GM13976 (cell line): ENCODE data around the gene MEF2A.
A peak's percentile ranks its signal among the peaks of the same experiment; 100 is the strongest.

Experiments used
- DNase-seq: peaks from one replicate; pipeline ENCODE4 v3.0.0; 2012; ENCODE audit warnings: low spot score
- in situ Hi-C: fragments of 300-500 bp; cut with MboI; formaldehyde crosslinking; loops from one replicate; pipeline ENCODE4 v1.12.0; 2022; ENCODE audit warnings: low sequenced_read_pairs, mixed read lengths, inconsistent platforms; ENCODE audit not compliant: unreplicated experiment
- TF ChIP-seq, protein P1 (sequence below): IDR thresholded peaks from 2 replicates; pipeline ENCODE4 v1.5.1; 2012; ENCODE audit warnings: borderline replicate concordance, mild to moderate bottlenecking; ENCODE audit not compliant: insufficient read depth; ENCODE audit errors: extremely low read depth, missing control alignments, control extremely low read depth

Gene MEF2A

DNA sequence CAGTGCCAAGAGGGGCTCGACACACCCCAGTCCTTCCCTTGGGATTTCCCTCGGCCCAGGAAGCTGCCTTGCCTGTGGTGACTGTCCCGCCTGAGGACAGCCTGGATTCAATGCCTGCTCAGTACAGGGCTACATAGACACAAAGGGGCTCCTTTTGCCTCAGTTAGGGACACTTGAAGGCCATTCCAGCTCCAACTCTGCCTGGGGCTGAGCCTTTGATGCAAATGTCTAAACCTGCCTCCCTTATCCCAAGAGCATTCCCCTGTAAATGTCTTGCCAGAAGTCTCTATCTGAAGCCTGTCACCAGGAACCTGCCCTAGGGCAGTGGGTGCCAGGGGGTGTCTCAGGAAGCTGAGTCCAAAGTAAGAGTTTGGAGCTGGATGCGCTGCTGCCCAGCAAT lies 186.8 kb downstream of the MEF2A start:
- in situ Hi-C loops, result no loop called here
- TF ChIP-seq, protein P1, sequence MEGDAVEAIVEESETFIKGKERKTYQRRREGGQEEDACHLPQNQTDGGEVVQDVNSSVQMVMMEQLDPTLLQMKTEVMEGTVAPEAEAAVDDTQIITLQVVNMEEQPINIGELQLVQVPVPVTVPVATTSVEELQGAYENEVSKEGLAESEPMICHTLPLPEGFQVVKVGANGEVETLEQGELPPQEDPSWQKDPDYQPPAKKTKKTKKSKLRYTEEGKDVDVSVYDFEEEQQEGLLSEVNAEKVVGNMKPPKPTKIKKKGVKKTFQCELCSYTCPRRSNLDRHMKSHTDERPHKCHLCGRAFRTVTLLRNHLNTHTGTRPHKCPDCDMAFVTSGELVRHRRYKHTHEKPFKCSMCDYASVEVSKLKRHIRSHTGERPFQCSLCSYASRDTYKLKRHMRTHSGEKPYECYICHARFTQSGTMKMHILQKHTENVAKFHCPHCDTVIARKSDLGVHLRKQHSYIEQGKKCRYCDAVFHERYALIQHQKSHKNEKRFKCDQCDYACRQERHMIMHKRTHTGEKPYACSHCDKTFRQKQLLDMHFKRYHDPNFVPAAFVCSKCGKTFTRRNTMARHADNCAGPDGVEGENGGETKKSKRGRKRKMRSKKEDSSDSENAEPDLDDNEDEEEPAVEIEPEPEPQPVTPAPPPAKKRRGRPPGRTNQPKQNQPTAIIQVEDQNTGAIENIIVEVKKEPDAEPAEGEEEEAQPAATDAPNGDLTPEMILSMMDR, result no peak
- no peak for DNase-seq

- TF ChIP-seq, protein P1, result no peak
- in situ Hi-C loops, result no loop called here
Observed at GRCh38 chr15:99753066-99753465, 187.3 kb downstream of the MEF2A start.

GRCh38 chr15:99755692-99756409 lies 190.1 kb downstream of the MEF2A start:
- peak; percentile 76 for DNase-seq
- in situ Hi-C loops, result no loop called here
- TF ChIP-seq, protein P1, result peak; percentile 57

More at GRCh38 chr15:99753066-99753465, 187.3 kb downstream of the MEF2A start:
- DNase-seq, result no peak

GRCh38 chr15:99762288-99762687 lies 196.5 kb downstream of the MEF2A start:
- TF ChIP-seq, protein P1, result no peak
- DNase-seq, result no peak
- in situ Hi-C loops, result no loop called here

DNA sequence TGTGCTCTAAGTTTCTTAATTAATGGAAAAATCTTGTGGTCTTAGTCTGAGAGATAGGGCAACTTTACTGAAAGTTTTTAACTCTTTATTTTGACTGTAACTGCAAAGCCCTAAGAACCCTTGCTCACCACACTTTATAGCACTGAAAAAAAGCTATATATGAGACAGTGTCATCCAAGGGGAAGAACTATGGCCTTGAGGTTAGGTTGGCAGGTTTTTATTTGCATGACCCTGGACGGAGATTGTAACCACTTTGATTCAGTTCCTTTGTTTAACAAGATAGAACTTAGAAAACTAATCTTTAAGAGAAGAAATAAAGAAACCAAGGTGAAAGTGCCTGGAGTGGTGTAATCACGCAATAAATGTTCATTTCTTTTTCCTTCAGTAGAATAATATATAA lies 198.0 kb downstream of the MEF2A start:
- TF ChIP-seq, protein P1, result no peak
- in situ Hi-C loops, result no loop called here
- DNase-seq, result no peak

DNA sequence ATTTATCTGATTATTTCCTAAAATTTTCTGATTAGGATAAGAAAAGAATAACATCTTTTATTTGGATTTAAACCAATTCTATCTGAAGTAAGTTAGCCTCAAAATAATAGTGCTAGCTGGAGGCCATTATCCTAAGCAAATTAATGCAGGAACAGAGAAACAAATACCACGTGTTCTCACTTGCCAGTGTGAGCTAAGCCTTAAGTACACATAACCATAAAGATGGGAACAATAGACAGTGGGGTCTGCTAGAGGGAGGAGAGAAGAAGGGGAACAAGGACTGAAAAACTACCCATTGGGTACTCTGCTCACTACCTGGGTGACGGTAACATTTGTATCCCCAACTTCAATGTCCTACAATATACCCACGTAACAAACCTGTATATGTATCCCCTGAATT lies 198.7 kb downstream of the MEF2A start:
- in situ Hi-C loops, result no loop called here
- no peak for DNase-seq
- TF ChIP-seq, protein P1, result no peak
